NT2/D1 (cell line): Measurements from ENCODE around the gene GAN.

Experiments used
- DNase-seq: peaks from one replicate; pipeline ENCODE4 v3.0.0-alpha.2; 2011; ENCODE audit warnings: low read depth, low spot score
- H3K27me3 ChIP-seq: 2 replicates; pipeline ENCODE4 v1.6.0; 2011; ENCODE audit warnings: mild to moderate bottlenecking; ENCODE audit not compliant: insufficient read length, insufficient read depth
- H3K36me3 ChIP-seq: 2 replicates; pipeline ENCODE4 v1.6.1; 2011; ENCODE audit warnings: mild to moderate bottlenecking, low read length, mixed read lengths; ENCODE audit not compliant: insufficient read depth, insufficient read length
- H3K4me1 ChIP-seq: 2 replicates; pipeline ENCODE4 v1.5.1; 2011; ENCODE audit not compliant: insufficient read depth, insufficient read length
- H3K4me3 ChIP-seq: 2 replicates; pipeline ENCODE4 v1.5.1; 2011; ENCODE audit warnings: low read depth; ENCODE audit not compliant: insufficient read length
- H3K9ac ChIP-seq: 2 replicates; pipeline ENCODE4 v1.6.0; 2011; ENCODE audit warnings: low read depth; ENCODE audit not compliant: insufficient read length
- H3K9me3 ChIP-seq: 2 replicates; pipeline ENCODE4 v1.5.1; 2011; ENCODE audit warnings: mild to moderate bottlenecking, low read length; ENCODE audit not compliant: insufficient read depth
- SUZ12 ChIP-seq: IDR thresholded peaks from 2 replicates; pipeline ENCODE4 v1.6.1; 2011; ENCODE audit not compliant: insufficient read length, insufficient read depth; ENCODE audit errors: extremely low read depth
- YY1 ChIP-seq: IDR thresholded peaks from 2 replicates; pipeline ENCODE4 v1.6.1; 2011; ENCODE audit not compliant: insufficient read length, insufficient read depth
- ZNF274 ChIP-seq: IDR thresholded peaks from 2 replicates; pipeline ENCODE4 v1.6.1; 2011; ENCODE audit warnings: mild to moderate bottlenecking, low read depth, low read length

GAN gene

GRCh38 chr16:81432937-81433557, 118.3 kb downstream of the GAN start:
- Histone ChIP-seq H3K9me3 (no peaks in the 10 kb centered on the region), H3K36me3 (no peaks in the 10 kb centered on the region), H3K4me3 (no peak overlapping the region), H3K27me3 (no peaks in the 10 kb centered on the region), H3K9ac (no peak overlapping the region), H3K4me1 (peaks cover 9% of the 10 kb centered on the region)
- no peak for DNase-seq
- TF ChIP-seq YY1: no peak
- TF ChIP-seq ZNF274: no peak
- no peak for TF ChIP-seq SUZ12

GRCh38 chr16:81435103-81435502, 120.3 kb downstream of the GAN start:
- Histone ChIP-seq H3K4me3 (no peak overlapping the region), H3K9ac (no peak overlapping the region), H3K36me3 (no peaks in the 10 kb centered on the region), H3K27me3 (no peaks in the 10 kb centered on the region), H3K4me1 (peaks cover 6% of the 10 kb centered on the region), H3K9me3 (no peaks in the 10 kb centered on the region)
- DNase-seq: no peak
- no peak for TF ChIP-seq ZNF274
- no peak for TF ChIP-seq SUZ12
- TF ChIP-seq YY1: no peak

- peaks cover 6% of the 10 kb centered on the region for H3K4me1 ChIP-seq
- TF ChIP-seq ZNF274 (no peak), SUZ12 (no peak), YY1 (no peak)
- H3K27me3 ChIP-seq: no peaks in the 10 kb centered on the region
- H3K4me3 ChIP-seq: no peak overlapping the region
- H3K36me3 ChIP-seq: no peaks in the 10 kb centered on the region
- no peaks in the 10 kb centered on the region for H3K9me3 ChIP-seq
- H3K9ac ChIP-seq: no peak overlapping the region
- DNase-seq: no peak
Measured at GRCh38 chr16:81435567-81435966, 120.8 kb downstream of the GAN start.

GRCh38 chr16:81436386-81436785, 121.6 kb downstream of the GAN start:
- H3K9ac ChIP-seq: no peak overlapping the region
- H3K27me3 ChIP-seq: no peaks in the 10 kb centered on the region
- no peaks in the 10 kb centered on the region for H3K36me3 ChIP-seq
- no peaks in the 10 kb centered on the region for H3K9me3 ChIP-seq
- TF ChIP-seq ZNF274: no peak
- no peak for TF ChIP-seq YY1
- TF ChIP-seq SUZ12: no peak
- H3K4me3 ChIP-seq: no peak overlapping the region
- H3K4me1 ChIP-seq: peaks cover 6% of the 10 kb centered on the region
- no peak for DNase-seq

- Histone ChIP-seq H3K36me3 (no peaks in the 10 kb centered on the region), H3K4me3 (no peak overlapping the region), H3K4me1 (peaks cover 5% of the 10 kb centered on the region), H3K9me3 (no peaks in the 10 kb centered on the region), H3K9ac (no peak overlapping the region), H3K27me3 (peaks cover 9% of the 10 kb centered on the region)
- DNase-seq: no peak
- no peak for TF ChIP-seq YY1
- no peak for TF ChIP-seq SUZ12
- TF ChIP-seq ZNF274: no peak
Measured at GRCh38 chr16:81437865-81438264, 123.1 kb downstream of the GAN start.
